Measurements from ENCODE around the gene LGALS4.
"Not testable (repeated sequence)": the region's sequence is repeated elsewhere in the genome, so short reads cannot be mapped to it uniquely, and the experiment has no call there.

Gene LGALS4

DNA sequence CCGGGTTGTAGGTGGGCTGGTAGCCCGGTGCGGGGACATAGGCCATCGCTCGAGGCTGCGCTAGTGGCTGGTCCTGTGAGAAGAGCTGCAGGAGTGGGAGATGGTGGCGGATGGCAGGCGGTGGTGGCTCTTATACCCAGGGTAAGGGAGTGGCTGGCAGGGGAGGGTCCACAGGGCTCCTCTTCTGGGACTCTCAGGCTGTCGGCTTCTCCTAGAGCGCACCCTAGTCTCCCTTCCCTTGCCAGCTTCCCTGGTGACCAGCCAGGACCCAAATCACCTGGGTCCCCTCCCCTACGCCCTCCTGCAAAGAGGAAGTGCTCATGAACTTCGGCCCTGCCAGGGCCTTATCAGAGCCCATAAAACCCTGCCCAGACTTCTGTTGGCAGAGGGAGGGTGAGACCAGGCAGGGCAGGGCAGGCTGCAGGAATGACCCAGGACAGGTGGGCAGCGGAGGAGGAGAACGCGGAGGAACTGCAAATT lies at the start of gene LGALS4:
LGALS4 (minus strand) TSS at position 105 of the 480 bp plus-strand sequence; CDS start at position 46, 59 bp downstream.
- no peak for DNase-seq (ENCODE audit: low spot score)

DNA sequence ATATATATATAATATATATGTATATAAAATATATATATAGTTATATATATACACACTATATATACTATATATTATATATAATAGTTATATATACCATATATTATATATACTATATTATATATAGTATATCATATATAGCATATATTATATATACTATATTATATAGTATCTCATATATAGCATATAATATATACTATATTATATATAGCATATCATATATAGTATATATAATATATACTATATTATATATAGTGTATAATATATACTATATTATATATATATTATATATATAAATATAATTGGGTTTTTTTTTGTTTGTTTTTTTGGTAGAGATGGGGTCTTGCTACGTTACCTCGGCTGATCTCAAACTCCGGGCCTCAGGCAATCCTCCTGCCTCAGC lies 48.6 kb upstream of the LGALS4 start:
- DNase-seq (ENCODE audit: low spot score) = no peak

GRCh38 chr19:38859631-38860204 lies 47.0 kb upstream of the LGALS4 start:
- DNase-seq (ENCODE audit: low spot score) = not testable (repeated sequence)

- no peak for DNase-seq (ENCODE audit: low spot score)
These were observed 44.1 kb upstream of the LGALS4 start for GRCh38 chr19:38856813-38857212.

DNA sequence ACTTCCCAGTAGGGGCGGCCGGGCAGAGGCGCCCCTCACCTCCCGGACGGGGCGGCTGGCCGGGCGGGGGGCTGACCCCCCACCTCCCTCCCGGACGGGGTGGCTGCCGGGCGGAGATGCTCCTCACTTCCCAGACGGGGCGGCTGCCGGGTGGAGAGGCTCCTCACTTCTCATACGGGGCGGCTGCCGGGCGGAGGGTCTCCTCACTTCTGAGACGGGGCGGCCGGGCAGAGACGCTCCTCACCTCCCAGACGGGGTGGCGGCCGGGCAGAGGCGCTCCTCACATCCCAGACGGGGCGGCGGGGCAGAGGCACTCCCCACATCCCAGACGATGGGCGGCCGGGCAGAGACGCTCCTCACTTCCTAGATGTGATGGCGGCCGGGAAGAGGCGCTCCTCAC lies 43.0 kb upstream of the LGALS4 start:
- not testable (repeated sequence) for DNase-seq (ENCODE audit: low spot score)

- not testable (repeated sequence) for DNase-seq (ENCODE audit: low spot score)
These were observed 42.2 kb upstream of the LGALS4 start for GRCh38 chr19:38854961-38855360.

DNA sequence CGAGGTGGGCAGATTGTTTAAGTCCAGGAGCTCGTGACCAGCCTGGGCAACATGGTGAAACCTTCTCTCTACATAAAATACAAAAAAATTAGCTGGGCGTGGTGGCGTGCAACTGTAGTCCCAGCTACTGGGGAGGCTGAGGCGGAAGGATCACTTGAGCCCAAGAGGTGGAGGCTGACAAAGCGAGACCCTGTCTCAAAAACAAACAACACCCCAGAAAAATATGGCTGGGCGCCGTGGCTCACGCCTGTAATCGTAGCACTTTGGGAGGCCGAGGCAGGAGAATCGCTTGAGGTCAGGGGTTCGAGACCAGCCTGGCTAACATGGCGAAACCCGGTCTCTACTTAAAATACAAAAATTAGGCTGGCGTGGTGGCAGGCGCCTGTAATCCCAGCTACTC lies 40.5 kb upstream of the LGALS4 start:
- DNase-seq (ENCODE audit: low spot score) = no peak

DNA sequence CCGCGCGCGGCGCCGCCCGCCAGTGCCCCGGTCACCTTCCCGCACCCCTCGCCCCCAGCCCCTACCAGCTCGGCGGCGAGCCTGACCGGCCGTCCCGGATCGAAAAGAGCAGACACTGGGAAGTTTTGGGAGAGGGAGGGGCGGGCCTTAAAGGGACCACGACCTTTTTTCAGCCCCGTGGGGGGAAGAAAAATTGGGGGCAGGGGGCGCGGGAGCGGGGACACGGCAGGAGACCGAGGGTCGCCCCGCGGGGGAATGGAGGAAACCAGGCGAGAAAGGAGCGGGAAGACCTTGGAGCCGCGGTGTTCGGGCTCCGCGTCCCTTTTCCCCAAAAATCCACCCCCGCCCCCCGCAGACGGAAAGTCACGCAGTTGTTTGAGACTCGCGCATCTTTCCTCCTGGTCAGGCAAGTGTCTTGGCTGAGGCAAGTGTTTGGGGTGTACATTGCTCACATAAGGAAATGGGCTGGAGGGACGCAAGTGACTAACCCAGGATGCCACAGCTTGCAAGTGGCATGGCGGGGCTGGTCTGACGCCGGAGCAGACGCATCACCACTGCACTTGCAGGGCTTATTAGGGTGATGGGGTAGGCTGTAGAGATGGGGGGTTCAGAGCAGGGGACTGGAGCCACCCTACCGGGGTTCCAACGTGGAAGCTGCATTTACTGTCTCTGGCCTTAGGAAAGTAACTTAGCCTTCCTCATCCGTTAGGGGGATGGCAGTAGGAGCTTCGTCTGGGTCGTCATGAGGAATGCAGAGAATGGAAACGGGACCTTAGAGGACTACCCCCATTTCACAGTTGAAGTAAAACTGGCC lies 39.7 kb upstream of the LGALS4 start:
- DNase-seq (ENCODE audit: low spot score) = peak; percentile 86

DNA sequence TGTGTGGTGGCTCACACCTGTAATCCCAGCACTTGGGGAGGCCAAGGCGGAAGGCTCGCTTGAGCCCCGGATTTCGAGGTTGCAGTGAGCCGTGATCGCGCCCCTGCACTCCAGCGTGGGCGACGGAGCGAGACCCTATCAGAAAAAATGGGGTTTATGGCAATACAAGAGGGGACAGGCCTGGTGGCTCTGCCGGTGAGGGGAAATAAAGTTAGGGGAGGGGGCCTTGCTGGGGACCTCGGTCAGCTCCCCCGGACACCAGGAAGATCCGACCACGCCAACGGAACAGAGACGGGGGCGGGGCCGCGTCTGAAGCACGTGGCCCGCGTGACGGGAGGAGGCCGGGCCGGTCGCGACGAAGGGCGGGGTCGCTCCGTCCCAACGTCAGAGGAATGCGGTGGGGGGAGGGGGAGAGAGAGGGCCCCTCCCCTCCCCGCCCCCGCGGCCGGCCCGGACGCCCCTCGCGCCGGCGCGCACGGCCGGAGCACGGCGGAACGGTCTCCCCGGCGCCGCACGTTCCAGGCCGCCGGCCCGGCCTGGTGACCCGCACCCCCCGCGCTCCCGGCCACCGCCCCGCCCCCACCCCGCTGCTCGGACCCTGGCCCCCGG lies 39.0 kb upstream of the LGALS4 start:
- peak; percentile 85 for DNase-seq (ENCODE audit: low spot score)

- DNase-seq (ENCODE audit: low spot score) = no peak
These were observed 38.4 kb upstream of the LGALS4 start for GRCh38 chr19:38850976-38851621.

DNA sequence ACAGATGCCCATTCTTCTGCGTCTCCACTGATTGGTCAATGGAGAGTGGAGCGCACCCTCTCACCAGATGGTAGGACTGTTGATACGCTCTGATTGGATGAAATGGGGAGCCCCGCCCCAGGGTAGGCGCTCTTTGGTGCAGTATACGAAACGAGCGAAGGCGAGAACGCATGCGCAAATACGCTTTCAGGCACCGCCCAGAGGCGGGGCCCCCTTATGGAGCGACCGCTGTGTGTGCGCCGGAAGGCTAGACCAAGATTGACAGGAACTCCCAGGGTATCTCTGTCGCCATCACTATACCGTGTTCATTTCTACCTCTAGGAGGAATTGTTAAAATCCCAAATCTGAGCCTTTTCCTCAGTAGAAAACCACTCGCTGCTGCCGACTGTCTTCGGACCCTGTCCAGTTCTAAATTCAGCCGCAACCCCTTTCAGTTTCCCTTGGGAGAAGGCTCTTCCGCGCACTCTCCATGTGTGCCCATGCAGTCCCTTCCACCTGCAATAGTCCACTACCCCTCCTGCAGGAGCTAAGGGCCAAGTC lies 37.8 kb upstream of the LGALS4 start:
- DNase-seq (ENCODE audit: low spot score) = no peak

- peak; percentile 100 for DNase-seq (ENCODE audit: low spot score)
These were observed 37.2 kb upstream of the LGALS4 start, which contains the start of gene HNRNPL for GRCh38 chr19:38849860-38850435. Gene HNRNPL (minus strand): TSS chr19:38849986. CDS start chr19:38849966, 20 bp downstream.

DNA sequence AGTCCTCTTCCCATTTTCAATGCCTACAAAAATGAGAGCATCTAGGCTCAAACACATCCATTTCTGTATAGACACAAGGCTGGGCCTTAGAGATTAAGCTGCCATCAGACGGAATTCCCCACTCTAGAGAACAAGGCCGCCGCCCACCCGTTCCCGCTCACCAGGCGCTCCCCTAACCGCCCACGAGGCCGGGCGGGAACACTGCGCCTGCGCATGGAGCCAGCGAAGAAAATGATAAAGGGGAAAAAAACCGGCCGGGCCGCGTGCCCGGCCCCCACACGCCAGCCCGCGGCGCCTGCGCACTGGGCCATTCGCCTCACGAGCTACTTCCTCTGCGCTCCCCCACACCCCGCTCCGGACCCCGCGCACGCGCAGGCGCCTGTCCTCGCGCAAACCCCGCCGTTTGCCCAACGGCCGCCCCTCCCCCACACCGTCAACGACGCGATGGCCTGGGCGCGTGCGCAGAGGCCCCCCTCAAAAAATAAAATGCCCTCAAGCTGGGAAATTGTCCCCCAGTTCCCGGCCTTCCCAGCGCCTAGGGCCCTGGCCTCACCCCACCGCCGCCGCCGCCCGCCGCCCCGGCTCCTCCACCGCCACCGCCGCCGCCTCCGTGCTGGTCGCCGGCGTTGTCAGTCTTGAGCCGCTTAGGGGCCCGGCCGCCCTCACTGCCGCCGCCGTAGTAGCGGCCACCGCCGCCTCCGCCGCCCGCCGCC lies 36.6 kb upstream of the LGALS4 start:
- DNase-seq (ENCODE audit: low spot score) = peak; percentile 96

- no peak for DNase-seq (ENCODE audit: low spot score)
These were observed 35.8 kb upstream of the LGALS4 start for GRCh38 chr19:38848299-38849146.

- no peak for DNase-seq (ENCODE audit: low spot score)
These were observed 33.4 kb upstream of the LGALS4 start for GRCh38 chr19:38846097-38846496.

DNA sequence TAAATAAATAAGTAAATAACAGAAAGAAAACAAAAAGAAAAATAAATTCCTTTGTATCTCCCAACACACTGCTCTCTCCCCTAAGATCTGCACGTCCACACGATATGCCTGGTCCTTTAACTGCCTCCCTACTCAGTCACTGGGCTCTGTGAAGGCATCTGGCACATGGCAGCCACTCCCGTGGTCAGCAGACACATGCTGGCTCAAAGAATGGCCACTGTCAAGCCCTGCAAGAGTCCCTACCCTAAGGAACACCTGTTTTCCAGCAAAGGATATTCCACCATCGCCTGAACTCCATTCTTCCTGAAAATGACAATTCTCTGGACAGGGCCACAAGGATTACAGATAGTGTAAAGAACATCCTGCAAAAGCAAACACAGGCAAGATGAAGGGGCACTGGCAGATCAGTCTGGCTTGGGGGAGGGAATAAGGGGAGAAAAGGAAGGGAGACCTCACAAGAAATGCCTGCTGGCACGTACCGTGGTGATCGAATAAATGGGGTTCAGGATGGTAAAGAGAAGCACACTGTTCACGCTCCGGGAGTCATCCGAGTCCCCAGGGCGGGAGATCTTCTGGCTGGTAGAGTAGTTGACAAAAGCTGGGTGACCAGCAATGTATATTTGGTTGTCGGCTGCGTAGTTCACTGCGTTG lies 32.8 kb upstream of the LGALS4 start:
- DNase-seq (ENCODE audit: low spot score) = no peak

DNA sequence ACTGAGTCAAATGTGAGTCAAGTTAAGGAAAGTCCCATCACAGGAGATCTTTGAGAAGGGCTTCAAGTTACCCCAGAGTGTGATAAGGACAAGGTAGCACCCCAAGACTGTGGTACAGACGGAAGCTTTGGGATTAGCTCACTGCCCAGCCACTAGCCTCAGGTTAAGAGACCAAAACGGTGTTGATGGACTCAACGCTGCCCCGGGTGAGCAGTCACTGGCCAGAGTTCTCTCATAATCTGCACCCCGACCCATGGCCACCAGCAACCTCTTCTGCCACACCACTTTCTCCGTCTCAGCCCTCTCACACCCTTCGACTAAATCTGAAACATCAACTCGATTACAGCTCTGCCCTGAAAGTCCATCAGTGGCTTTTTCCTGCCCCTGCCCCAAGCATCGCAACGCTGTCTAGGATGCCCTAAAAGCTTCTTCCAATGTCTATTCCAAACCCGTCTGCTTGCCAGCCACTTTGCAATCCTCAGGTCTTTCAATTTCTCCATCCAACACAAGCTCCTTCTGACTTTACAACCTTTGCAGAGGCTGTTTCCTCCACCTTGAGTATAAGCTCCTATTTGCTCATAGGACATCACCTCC lies 31.4 kb upstream of the LGALS4 start:
- no peak for DNase-seq (ENCODE audit: low spot score)

GRCh38 chr19:38843175-38843758 lies 30.5 kb upstream of the LGALS4 start:
- DNase-seq (ENCODE audit: low spot score) = no peak

Measured in kidney capillary endothelial cell (primary cell).